ENCODE data around the gene HMX1.

The HMX1 gene

GRCh38 chr4:8817096-8817812 is 54.4 kb downstream of the HMX1 start:
- DNase-seq: no peak

Measured in CD4-positive, alpha-beta T cell treated with Interleukin-6 for 4 hours (primary cell).